Activated gamma-delta T cell treated with anti-CD3 and anti-CD28 coated beads, Interleukin-2, amount 50 U/mL, for 16 hours (primary cell): ENCODE results near the gene FCF1.

Source experiments
- DNase-seq: peaks from one replicate; pipeline ENCODE4 v3.0.0-alpha.2; 2020; ENCODE audit warnings: low read depth

FCF1 gene

GRCh38 chr14:74712499-74713394 lies at the start of gene FCF1, which contains the start of gene AREL1:
Gene FCF1, plus strand, starts transcription at chr14:74713144. Its CDS starts 54 bp downstream, at chr14:74713198.
Gene AREL1, minus strand, starts transcription at chr14:74713080. Its CDS starts 27,465 bp downstream, at chr14:74685615.
- DNase-seq, result peak; percentile 69

- no peak for DNase-seq
Observed at GRCh38 chr14:74663884-74664283, 49.1 kb upstream of the FCF1 start.

GRCh38 chr14:74664717-74665116 lies 48.2 kb upstream of the FCF1 start:
- DNase-seq, result no peak

GRCh38 chr14:74667758-74668157 lies 45.2 kb upstream of the FCF1 start:
- DNase-seq, result no peak

- DNase-seq, result no peak
Observed at GRCh38 chr14:74669256-74669655, 43.7 kb upstream of the FCF1 start.

- no peak for DNase-seq
Observed at GRCh38 chr14:74669846-74670245, 43.1 kb upstream of the FCF1 start.

GRCh38 chr14:74670726-74671411 lies 42.1 kb upstream of the FCF1 start:
- DNase-seq, result no peak

GRCh38 chr14:74671789-74672188 lies 41.2 kb upstream of the FCF1 start:
- no peak for DNase-seq

GRCh38 chr14:74673768-74674167 lies 39.2 kb upstream of the FCF1 start:
- DNase-seq, result no peak

- no peak for DNase-seq
Observed at GRCh38 chr14:74675219-74675618, 37.7 kb upstream of the FCF1 start.

GRCh38 chr14:74682169-74682952 lies 30.6 kb upstream of the FCF1 start:
- DNase-seq, result no peak

- DNase-seq, result no peak
Observed at GRCh38 chr14:74683406-74683805, 29.5 kb upstream of the FCF1 start.

- DNase-seq, result no peak
Observed at GRCh38 chr14:74684434-74684833, 28.5 kb upstream of the FCF1 start.

- no peak for DNase-seq
Observed at GRCh38 chr14:74685056-74685455, 27.9 kb upstream of the FCF1 start.

- no peak for DNase-seq
Observed at GRCh38 chr14:74685921-74686678, 26.8 kb upstream of the FCF1 start.

- no peak for DNase-seq
Observed at GRCh38 chr14:74691456-74691855, 21.5 kb upstream of the FCF1 start.

GRCh38 chr14:74693191-74693590 lies 19.8 kb upstream of the FCF1 start:
- no peak for DNase-seq

- DNase-seq, result no peak
Observed at GRCh38 chr14:74695406-74695805, 17.5 kb upstream of the FCF1 start.

- DNase-seq, result no peak
Observed at GRCh38 chr14:74697011-74697410, 15.9 kb upstream of the FCF1 start.

GRCh38 chr14:74697543-74697942 lies 15.4 kb upstream of the FCF1 start:
- no peak for DNase-seq

- DNase-seq, result no peak
Observed at GRCh38 chr14:74697976-74698375, 15.0 kb upstream of the FCF1 start.

GRCh38 chr14:74698465-74698864 lies 14.5 kb upstream of the FCF1 start:
- no peak for DNase-seq
